H1 (cell line): ENCODE results near the gene CDYL. TPM values are rescaled to one million over a fixed set of nuclear protein-coding genes. Genes with fewer than 3 reads are reported as not detected.

ENCODE experiments used
- E2F6 ChIP-seq: IDR thresholded peaks from 2 replicates; pipeline ENCODE4 v1.6.1; 2012; ENCODE audit warnings: inconsistent platforms
- KDM1A ChIP-seq: fragments of 200-600, 300-600 bp; sonication (generic); IDR thresholded peaks from 2 replicates; pipeline ENCODE4 v1.7.1; 2016; ENCODE audit warnings: mild to moderate bottlenecking, low read length, borderline replicate concordance
- MAFK ChIP-seq: IDR thresholded peaks from 2 replicates; pipeline ENCODE4 v1.6.1; 2012; ENCODE audit warnings: low read depth, mild to moderate bottlenecking, improper control_type of control experiment, low read length
- polyA plus RNA-seq, 7 experiments: library from polyadenylated mRNA; depleted of rRNA in 3 of 7; stranded (reverse) in 5 of 7; unstranded in 2 of 7; fragments of >200 nt in 5 of 7; fragments of 200-250 nt in 2 of 7; gene quantifications; 1 replicate in 5 of 7; 2 replicates in 1 of 7; 4 replicates in 1 of 7; pipeline versions ENCODE4 v1.2.1 to v1.2.3, GENCODE V29; 2011 to 2013; ENCODE audit warnings: missing spikeins in 2 of 7, mixed read lengths in 2 of 7
- total RNA-seq: library from RNA; stranded (reverse); fragmentation: NEBNext Ultra II Directional; extraction: Animal tissue kit (Norgen Biotek cat#: 25700); gene quantifications from 2 replicates; pipeline ENCODE4 v1.2.1, GENCODE V29; 2021

CDYL gene
- total and polyA plus RNA-seq, 2 of the 8 experiments (the other 6 are each of a cell fraction or from before 2014, with no cell fraction given) = 56.4 to 119 TPM

- TF ChIP-seq KDM1A = no peak
- TF ChIP-seq MAFK = no peak
- no peak for TF ChIP-seq E2F6
These were observed 163.0 kb downstream of the CDYL start (continued) for GRCh38 chr6:4939241-4939640.
